Fibroblast of lung (primary cell): ENCODE measurements around the gene MGAT5. TPM values are rescaled to one million over a fixed set of nuclear protein-coding genes. Genes with fewer than 3 reads are reported as not detected.
A peak's percentile ranks its signal among the peaks of the same experiment; 100 is the strongest.

Source experiments
- DNase-seq, 2 donors: peaks; one replicate each; pipeline versions ENCODE4 v3.0.0 to v3.0.0-alpha.2; 2010; ENCODE audit warnings: low read depth in 2 of 2
- H2AFZ ChIP-seq: 2 replicates; pipeline ENCODE4 v1.5.1; 2012; ENCODE audit warnings: low read length, control low read depth, inconsistent platforms
- H3K27ac ChIP-seq: 2 replicates; pipeline ENCODE4 v1.5.1; 2011; ENCODE audit warnings: low read length, control low read depth; ENCODE audit not compliant: insufficient read depth
- H3K27me3 ChIP-seq: 2 replicates; pipeline ENCODE4 v1.5.1; 2011; ENCODE audit warnings: mild to moderate bottlenecking, low read length; ENCODE audit not compliant: control insufficient read depth, insufficient read depth
- H3K36me3 ChIP-seq: 2 replicates; pipeline ENCODE4 v1.5.1; 2011; ENCODE audit warnings: low read length; ENCODE audit not compliant: control insufficient read depth, insufficient read depth
- H3K4me1 ChIP-seq: 2 replicates; pipeline ENCODE4 v1.5.1; 2011; ENCODE audit warnings: low read length; ENCODE audit not compliant: control insufficient read depth, insufficient read depth; ENCODE audit errors: extremely low read depth
- H3K4me2 ChIP-seq: 2 replicates; pipeline ENCODE4 v1.5.1; 2011; ENCODE audit warnings: low read length, control low read depth; ENCODE audit not compliant: insufficient read depth; ENCODE audit errors: extremely low read depth
- H3K4me3 ChIP-seq, 4 experiments: fragments of 200-600 bp in 1 of 4; sonication (generic) in 1 of 4; replicated peaks in 1 of 4; 2 replicates each; pipeline ENCODE4 v1.5.1; 2011 to 2016; ENCODE audit warnings: low read length in 4 of 4, low read depth in 3 of 4, mild to moderate bottlenecking in 3 of 4, control low read depth in 2 of 4, inconsistent platforms in 1 of 4, mixed read lengths in 1 of 4; ENCODE audit not compliant: insufficient read depth in 1 of 4; ENCODE audit errors: control extremely low read depth in 1 of 4
- H3K79me2 ChIP-seq: 2 replicates; pipeline ENCODE4 v1.5.1; 2012; ENCODE audit warnings: mild to moderate bottlenecking, low read length, inconsistent platforms; ENCODE audit not compliant: control insufficient read depth, insufficient read depth
- H3K9ac ChIP-seq: 2 replicates; pipeline ENCODE4 v1.5.1; 2011; ENCODE audit warnings: mild to moderate bottlenecking, low read length, control low read depth; ENCODE audit not compliant: insufficient read depth
- H3K9me3 ChIP-seq: 2 replicates; pipeline ENCODE4 v1.5.1; 2012; ENCODE audit warnings: low read depth, low read length; ENCODE audit not compliant: control insufficient read depth, insufficient read depth
- H4K20me1 ChIP-seq: 2 replicates; pipeline ENCODE4 v1.5.1; 2011; ENCODE audit warnings: low read length; ENCODE audit not compliant: control insufficient read depth, insufficient read depth; ENCODE audit errors: extremely low read depth
- EZH2 ChIP-seq: IDR thresholded peaks from 2 replicates; pipeline ENCODE4 v1.5.1; 2012; ENCODE audit warnings: low read length, control low read depth, mild to moderate bottlenecking; ENCODE audit errors: missing control alignments
- polyA plus RNA-seq, 2 donors: library from polyadenylated mRNA; depleted of rRNA in 1 of 2; stranded (reverse) in 1 of 2; unstranded in 1 of 2; fragments of >200 nt; gene quantifications; 2 replicates each; pipeline ENCODE4 v1.2.1, GENCODE V29; 2011 to 2012; ENCODE audit warnings: missing spikeins in 1 of 2
- total RNA-seq: library from RNA; depleted of rRNA; stranded (reverse); fragments of >200 nt; gene quantifications from 2 replicates; pipeline ENCODE4 v1.2.1, GENCODE V29; 2014
- TF ChIP-seq, protein P1 (sequence below), 2 donors: IDR thresholded peaks in 1 of 2; conservative IDR thresholded peaks in 1 of 2; 1 replicate in 1 of 2; 2 replicates in 1 of 2; pipeline ENCODE4 v1.5.1; 2011 to 2012; ENCODE audit warnings: low read length in 2 of 2, control low read depth in 1 of 2, inconsistent platforms in 1 of 2, low read depth in 1 of 2, mild to moderate bottlenecking in 1 of 2

The MGAT5 gene
- total and polyA plus RNA-seq, 2 donors (not counting 1 experiment from before 2014, with no cell fraction given), result 270 to 301 TPM

DNA sequence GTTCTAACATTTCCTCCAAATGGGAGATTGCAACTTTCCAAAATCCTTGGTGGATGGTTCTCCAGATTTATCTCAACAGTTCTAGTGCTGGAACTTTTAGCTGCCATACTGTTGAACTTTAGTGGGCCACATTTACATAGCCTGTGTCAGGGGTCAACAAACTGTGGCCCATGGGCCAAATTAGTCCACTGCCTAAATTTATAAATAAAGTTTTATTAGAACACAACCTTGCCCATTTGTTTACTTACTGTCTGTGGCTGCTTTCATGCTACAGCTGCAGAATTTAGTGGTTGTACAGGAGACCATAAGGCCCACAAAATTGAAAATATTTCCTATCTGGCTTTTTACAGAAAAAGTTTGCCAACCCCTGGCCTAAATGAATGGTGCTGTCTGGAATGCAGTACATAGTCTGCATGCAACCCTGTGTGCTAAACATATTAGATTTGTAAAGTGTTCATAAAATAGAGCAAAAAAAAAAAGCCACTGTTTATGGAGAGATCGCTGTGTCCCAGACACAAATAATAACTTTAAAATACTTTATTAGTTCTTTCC is 30.3 kb downstream of the MGAT5 start:
- Histone ChIP-seq H3K27me3 (no peaks in the 10 kb centered on the region), H3K79me2 (peaks cover 11% of the 10 kb centered on the region), H3K36me3 (no peaks in the 10 kb centered on the region), H3K4me3 (no peak overlapping the region), H2AFZ (no peak overlapping the region), H4K20me1 (no peaks in the 10 kb centered on the region), H3K27ac (no peak overlapping the region), H3K9me3 (no peaks in the 10 kb centered on the region), H3K4me2 (no peak overlapping the region), H3K9ac (no peak overlapping the region), H3K4me1 (no peaks in the 10 kb centered on the region)
- no peak for TF ChIP-seq EZH2
- TF ChIP-seq, protein P1, sequence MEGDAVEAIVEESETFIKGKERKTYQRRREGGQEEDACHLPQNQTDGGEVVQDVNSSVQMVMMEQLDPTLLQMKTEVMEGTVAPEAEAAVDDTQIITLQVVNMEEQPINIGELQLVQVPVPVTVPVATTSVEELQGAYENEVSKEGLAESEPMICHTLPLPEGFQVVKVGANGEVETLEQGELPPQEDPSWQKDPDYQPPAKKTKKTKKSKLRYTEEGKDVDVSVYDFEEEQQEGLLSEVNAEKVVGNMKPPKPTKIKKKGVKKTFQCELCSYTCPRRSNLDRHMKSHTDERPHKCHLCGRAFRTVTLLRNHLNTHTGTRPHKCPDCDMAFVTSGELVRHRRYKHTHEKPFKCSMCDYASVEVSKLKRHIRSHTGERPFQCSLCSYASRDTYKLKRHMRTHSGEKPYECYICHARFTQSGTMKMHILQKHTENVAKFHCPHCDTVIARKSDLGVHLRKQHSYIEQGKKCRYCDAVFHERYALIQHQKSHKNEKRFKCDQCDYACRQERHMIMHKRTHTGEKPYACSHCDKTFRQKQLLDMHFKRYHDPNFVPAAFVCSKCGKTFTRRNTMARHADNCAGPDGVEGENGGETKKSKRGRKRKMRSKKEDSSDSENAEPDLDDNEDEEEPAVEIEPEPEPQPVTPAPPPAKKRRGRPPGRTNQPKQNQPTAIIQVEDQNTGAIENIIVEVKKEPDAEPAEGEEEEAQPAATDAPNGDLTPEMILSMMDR (conservative IDR thresholded peaks at IDR 0.05 in 1 of 2, IDR thresholded peaks at IDR 0.05 in 1 of 2; ENCODE audit: low read depth in 1 of 2, low read length in 2 of 2), result no peak
- peak; percentile 24 to 49 for DNase-seq

DNA sequence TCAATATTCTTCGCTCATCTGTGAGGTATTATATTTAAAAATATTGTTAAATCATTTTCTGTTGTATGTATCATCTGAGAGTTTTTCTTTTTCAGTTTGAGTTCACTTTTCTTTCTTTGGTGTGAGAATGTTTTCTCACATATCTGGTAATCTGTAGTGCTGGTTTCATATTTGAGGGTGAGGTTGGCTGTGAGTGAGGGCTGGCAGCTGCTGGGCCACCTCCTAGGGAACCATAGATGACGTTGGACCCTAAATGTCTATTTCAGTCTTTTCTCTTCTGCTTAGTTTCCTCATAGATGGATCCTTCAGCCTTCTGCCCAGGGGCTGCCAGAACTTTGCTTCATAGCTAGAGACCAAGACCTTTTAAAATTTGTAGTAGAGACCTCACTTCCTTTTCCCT is 33.5 kb downstream of the MGAT5 start:
- no peaks in the 10 kb centered on the region for H3K9me3 ChIP-seq
- H3K4me3 ChIP-seq, result no peak overlapping the region
- no peaks in the 10 kb centered on the region for H3K4me1 ChIP-seq
- TF ChIP-seq, protein P1 (conservative IDR thresholded peaks at IDR 0.05 in 1 of 2, IDR thresholded peaks at IDR 0.05 in 1 of 2; ENCODE audit: low read depth in 1 of 2, low read length in 2 of 2), result no peak
- no peak for TF ChIP-seq EZH2
- no peaks in the 10 kb centered on the region for H4K20me1 ChIP-seq
- H3K9ac ChIP-seq, result no peak overlapping the region
- H3K27ac ChIP-seq, result no peak overlapping the region
- DNase-seq, result no peak
- no peaks in the 10 kb centered on the region for H3K27me3 ChIP-seq
- no peak overlapping the region for H2AFZ ChIP-seq
- no peak overlapping the region for H3K4me2 ChIP-seq
- H3K79me2 ChIP-seq, result peaks cover 16% of the 10 kb centered on the region
- H3K36me3 ChIP-seq, result no peaks in the 10 kb centered on the region

DNA sequence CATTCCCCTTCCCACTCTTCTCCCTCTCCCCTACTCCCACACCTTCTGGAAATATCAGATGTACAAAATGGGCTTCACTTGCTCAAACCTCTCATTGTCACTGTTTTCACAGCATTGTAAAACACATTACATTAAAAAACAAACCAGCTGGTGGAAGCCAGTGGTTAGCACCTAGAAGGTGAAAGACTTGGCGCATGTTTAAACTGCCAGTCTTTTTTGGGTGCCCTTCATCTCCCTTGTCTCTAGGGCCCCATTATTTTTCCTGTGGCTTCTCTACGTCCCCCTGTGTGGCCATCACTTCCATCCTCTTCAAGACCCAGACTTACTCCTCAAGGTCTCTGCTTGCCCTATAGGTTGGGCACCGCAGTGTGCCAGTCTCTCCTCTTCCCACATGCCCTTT is 34.9 kb downstream of the MGAT5 start:
- no peak for DNase-seq
- H3K9me3 ChIP-seq, result no peaks in the 10 kb centered on the region
- peaks cover 16% of the 10 kb centered on the region for H3K79me2 ChIP-seq
- TF ChIP-seq, protein P1 (conservative IDR thresholded peaks at IDR 0.05 in 1 of 2, IDR thresholded peaks at IDR 0.05 in 1 of 2; ENCODE audit: low read depth in 1 of 2, low read length in 2 of 2), result no peak
- TF ChIP-seq EZH2, result no peak
- H3K27me3 ChIP-seq, result no peaks in the 10 kb centered on the region
- no peak overlapping the region for H3K27ac ChIP-seq
- no peaks in the 10 kb centered on the region for H3K4me1 ChIP-seq
- no peak overlapping the region for H2AFZ ChIP-seq
- H3K4me3 ChIP-seq, result no peak overlapping the region
- no peaks in the 10 kb centered on the region for H3K36me3 ChIP-seq
- no peak overlapping the region for H3K9ac ChIP-seq
- no peaks in the 10 kb centered on the region for H4K20me1 ChIP-seq
- no peak overlapping the region for H3K4me2 ChIP-seq
